Measurements from ENCODE around the gene SLC22A2.

Gene SLC22A2

GRCh38 chr6:160273196-160273595 lies 14.6 kb upstream of the SLC22A2 start:
- DNase-seq = no peak

GRCh38 chr6:160272707-160273106 lies 14.1 kb upstream of the SLC22A2 start:
- DNase-seq = no peak

- DNase-seq = no peak
Measured at GRCh38 chr6:160270347-160270746, 11.7 kb upstream of the SLC22A2 start.

- no peak for DNase-seq
Measured at GRCh38 chr6:160269771-160270170, 11.2 kb upstream of the SLC22A2 start.

- DNase-seq = no peak
Measured at GRCh38 chr6:160269023-160269521, 10.5 kb upstream of the SLC22A2 start.

- no peak for DNase-seq
Measured at GRCh38 chr6:160267102-160267501, 8.5 kb upstream of the SLC22A2 start.

GRCh38 chr6:160265869-160266476 lies 7.4 kb upstream of the SLC22A2 start:
- no peak for DNase-seq

- no peak for DNase-seq
Measured at GRCh38 chr6:160264061-160264612, 5.5 kb upstream of the SLC22A2 start.

GRCh38 chr6:160263196-160263939 lies 4.7 kb upstream of the SLC22A2 start:
- no peak for DNase-seq

- DNase-seq = no peak
Measured at GRCh38 chr6:160261991-160262680, 3.5 kb upstream of the SLC22A2 start.

GRCh38 chr6:160260803-160261450 lies 2.3 kb upstream of the SLC22A2 start:
- DNase-seq = no peak

- DNase-seq = no peak
Measured at GRCh38 chr6:160260367-160260766, 1.7 kb upstream of the SLC22A2 start.

GRCh38 chr6:160259598-160259997 lies 977 bp upstream of the SLC22A2 start:
- DNase-seq = no peak

GRCh38 chr6:160259143-160259425 lies 463 bp upstream of the SLC22A2 start:
- no peak for DNase-seq

GRCh38 chr6:160256445-160256844 lies 2.2 kb downstream of the SLC22A2 start:
- no peak for DNase-seq

GRCh38 chr6:160254467-160255312 lies 3.9 kb downstream of the SLC22A2 start:
- no peak for DNase-seq

- no peak for DNase-seq
Measured at GRCh38 chr6:160253714-160254113, 4.9 kb downstream of the SLC22A2 start.

GRCh38 chr6:160253292-160253691 lies 5.3 kb downstream of the SLC22A2 start:
- DNase-seq = no peak

- no peak for DNase-seq
Measured at GRCh38 chr6:160252073-160252813, 6.4 kb downstream of the SLC22A2 start.

GRCh38 chr6:160249671-160250070 lies 8.9 kb downstream of the SLC22A2 start:
- no peak for DNase-seq

GRCh38 chr6:160248538-160248937 lies 10.1 kb downstream of the SLC22A2 start:
- DNase-seq = peak; percentile 28

- peak; percentile 46 for DNase-seq
Measured at GRCh38 chr6:160247457-160247883, 11.2 kb downstream of the SLC22A2 start.
